Erythroblast (primary cell): ENCODE data around the gene PURA.

Experiments used
- GATA1 ChIP-seq: IDR thresholded peaks from 2 replicates; pipeline ENCODE4 v1.6.1; 2011; ENCODE audit warnings: low read depth, mild to moderate bottlenecking, control low read depth, low read length, moderate library complexity
- POLR2A ChIP-seq: IDR thresholded peaks from 2 replicates; pipeline ENCODE4 v1.6.1; 2011; ENCODE audit warnings: mild to moderate bottlenecking, low read length

- TF ChIP-seq POLR2A: no peak
- no peak for TF ChIP-seq GATA1
Measured at GRCh38 chr5:140093179-140093578, 20.7 kb upstream of the PURA start.
